IPS-NIHi7 (cell line): ENCODE data around the gene SH3BP1.
"Not testable (repeated sequence)": the region's sequence is repeated elsewhere in the genome, so short reads cannot be mapped to it uniquely, and the experiment has no call there.

ENCODE experiments used
- DNase-seq: peaks from one replicate; pipeline ENCODE4 v3.0.0; 2012; ENCODE audit warnings: mixed read lengths; ENCODE audit errors: extremely low spot score

SH3BP1 gene

DNA sequence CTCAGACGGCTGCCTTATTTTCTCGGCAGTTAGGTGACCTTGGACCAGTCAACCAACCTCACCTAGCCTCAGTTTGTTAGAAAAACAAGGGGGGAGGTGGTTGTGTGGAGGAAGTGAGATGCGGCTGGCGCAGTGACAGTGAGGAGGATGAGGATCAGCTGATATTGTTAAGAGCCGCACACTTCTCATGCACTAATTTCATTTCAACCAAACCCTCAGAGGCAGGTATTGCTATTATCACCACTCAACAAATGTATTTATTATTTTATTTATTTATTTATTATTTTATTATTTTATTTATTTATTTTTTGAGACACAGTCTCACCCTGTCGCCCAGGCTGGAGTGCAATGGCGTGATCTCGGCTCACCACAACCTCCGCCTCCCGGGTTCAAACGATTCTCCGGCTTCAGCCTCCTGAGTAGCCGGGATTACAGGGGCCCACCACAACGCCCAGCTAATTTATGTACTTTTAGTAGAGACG lies 38.1 kb downstream of the SH3BP1 start:
- no peak for DNase-seq

DNA sequence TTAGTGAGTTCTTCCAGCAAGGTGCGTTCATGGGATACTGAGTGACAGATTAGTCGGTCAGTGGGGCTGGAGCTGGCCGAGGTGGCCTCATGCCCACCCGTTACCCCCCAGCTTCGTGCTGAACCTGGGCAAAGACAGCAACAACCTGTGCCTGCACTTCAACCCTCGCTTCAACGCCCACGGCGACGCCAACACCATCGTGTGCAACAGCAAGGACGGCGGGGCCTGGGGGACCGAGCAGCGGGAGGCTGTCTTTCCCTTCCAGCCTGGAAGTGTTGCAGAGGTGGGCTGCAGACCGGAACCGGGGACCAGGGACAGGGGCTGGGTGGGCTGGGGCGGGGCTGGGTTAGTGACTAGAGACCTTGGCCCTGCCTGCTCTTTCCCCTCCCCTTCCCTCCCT lies 38.9 kb downstream of the SH3BP1 start:
- no peak for DNase-seq

DNA sequence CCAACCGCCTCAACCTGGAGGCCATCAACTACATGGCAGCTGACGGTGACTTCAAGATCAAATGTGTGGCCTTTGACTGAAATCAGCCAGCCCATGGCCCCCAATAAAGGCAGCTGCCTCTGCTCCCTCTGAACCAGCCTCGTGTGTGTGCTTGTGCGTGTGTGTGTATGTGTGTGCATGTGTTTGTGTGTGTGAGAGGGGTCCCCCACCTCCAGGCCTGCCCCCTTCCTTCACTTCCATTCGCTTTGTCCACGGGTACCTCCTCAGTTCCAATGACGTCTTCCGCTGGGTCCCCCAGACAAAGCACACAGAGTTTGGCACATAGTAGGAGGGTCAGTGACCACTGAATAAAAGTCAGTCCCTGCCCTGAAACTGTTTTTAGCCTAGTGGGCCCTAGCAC lies 40.2 kb downstream of the SH3BP1 start:
- no peak for DNase-seq

DNA sequence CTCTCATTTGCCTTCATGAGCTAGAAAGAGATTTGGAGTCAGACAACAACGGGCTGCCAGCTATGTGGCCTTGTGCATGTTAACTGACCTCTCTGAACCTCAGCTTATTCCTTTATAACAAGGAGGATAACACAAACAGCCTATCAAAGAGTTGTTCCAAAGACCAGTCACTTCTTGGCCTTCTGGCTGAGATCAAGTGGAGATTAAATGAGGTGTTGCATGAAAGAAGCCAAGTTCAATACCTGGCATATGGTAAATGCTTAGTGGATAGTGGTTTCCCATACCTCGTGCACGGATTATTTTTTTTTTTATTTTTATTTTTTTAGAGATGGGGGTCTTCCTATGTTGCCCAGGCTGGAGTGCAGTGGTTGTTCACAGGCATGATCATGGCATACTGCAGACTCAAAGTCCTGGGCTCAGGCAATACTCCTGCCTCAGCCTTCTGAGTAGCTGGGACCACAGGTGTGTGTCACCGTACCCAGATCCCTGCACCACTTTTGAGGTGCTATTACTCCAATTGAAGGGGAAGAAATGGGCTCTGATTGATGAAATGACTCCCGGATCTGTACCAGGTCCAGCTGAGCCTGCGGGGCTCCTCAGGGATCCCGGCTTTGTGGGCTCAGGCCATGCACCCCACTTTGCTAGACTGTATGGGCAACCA lies 40.9 kb downstream of the SH3BP1 start:
- DNase-seq, result no peak

DNA sequence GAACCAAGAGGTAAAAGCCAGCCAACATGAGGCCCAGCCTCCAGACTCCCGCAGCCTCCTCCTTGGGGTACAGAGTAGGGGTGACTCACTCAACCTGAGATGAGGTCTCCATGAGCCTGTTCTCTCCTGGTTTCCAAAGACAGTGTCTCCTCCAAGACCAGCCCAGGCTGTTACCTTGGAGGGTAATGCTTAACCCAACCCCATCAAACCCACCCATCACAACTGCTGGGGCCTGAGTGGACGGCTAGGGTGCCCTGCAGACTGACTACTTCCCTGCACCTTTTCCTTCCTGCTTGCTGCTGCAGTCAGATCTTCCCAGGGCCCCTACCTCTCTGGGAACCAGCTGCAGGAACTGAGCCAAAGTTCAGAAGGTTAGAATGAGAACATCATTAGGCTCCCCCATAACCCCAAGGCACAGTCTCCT lies 41.5 kb downstream of the SH3BP1 start:
- DNase-seq, result no peak

DNA sequence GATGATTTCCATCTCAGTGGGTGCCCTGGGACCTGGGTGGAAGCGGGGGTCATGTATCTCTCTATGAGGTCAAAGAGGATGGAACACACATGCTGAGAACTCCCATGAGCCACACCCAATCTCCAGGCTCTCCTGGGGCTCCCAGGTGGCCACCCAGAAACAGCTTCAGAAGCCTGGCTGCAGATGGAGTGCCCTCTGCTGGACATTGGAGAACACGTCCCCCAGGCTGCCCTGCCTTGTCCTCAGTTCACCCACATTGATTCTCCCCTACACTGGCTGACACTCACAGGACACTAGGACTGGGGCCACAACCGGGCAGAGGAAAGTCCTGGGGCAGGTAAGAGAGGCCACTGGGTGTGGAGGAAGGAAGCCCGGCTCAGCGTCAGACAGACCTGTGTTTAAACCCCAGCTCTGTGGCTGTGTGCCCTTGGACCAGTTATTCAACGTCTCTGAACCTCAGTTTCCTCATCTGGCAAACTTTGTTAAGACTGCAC lies 42.1 kb downstream of the SH3BP1 start:
- peak; percentile 80 for DNase-seq

DNA sequence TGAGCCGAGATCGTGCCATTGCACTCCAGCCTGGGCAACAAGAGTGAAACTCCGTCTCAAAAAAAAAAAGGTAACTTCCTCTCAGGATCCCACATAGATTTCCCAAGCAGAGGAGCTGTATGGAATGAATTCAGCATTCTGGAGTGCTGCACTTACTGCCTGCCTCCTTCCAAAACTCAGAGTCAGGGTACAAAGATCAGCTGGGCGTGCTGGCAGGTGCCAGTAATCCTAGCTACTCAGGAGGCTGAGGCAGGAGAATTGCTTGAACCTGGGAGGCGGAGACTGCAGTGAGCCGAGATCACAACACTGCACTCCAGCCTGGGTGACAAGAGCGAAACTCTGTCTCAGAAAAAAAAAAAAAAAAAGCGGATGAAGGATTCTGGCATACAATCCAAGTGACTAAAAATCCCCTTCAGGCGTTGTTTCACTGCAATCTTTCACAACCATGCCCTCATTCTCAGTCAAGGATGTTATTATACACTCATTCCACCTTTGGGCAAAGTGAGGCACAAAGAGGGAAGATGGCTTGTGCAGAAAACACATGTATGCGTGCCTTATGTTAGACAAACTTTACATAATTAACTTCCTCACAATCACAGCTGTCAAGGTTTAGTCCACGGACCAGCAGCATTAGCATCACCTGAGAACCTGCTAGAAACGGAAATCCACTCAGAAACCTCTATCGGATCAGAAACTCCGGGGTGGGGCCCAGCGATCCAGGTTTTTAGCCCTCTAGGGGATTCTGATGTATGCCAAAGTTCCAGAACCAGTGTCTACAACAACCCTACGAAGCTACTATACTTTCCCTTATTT lies 45.5 kb downstream of the SH3BP1 start:
- no peak for DNase-seq

DNA sequence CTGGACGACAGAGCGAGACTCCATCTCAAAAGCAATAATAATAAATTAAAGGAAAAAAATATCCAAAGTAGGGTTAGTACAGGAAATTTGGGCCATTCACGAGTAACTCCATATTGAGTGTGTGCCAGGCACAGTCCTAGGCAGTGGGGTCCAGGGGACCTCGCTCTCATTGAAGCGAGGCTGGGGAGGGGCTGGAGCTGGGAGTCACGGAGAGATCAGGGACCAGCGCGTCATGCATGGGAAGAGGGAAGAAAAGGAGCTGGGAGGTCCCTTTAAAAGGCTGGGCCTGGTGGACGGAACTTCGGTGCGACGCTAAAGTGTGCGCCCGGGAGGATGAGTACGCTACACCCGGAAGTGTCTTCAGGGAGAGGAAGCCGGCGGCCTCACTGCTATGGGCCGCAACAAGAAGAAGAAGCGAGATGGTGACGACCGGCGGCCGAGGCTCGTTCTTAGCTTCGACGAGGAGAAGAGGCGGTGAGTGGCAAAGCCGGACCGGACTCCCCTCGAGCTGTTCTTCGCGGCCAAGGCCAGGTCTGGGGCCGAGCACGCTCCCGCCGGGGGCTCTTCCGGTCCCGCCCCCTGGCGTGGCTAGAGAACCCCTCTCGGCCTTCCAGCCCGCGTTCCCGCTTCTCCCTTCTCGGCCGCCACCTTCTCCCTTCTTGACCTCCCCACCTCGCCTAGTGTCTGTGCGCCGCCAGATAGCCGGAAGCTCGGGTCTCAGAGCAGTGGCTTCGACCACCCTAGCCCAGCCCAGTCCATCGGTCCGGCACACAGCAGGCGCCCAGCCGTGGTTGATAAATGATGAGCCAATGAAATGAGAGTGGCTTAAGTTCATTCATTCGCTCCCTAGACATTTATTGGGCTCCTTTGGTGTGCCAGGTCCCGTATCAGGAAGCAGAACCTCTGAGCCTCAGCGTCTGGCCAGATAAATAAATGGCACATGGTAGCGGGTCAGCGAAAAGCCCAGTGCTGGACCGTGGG lies 46.8 kb downstream of the SH3BP1 start, which contains the start of gene NOL12:
TSS of gene NOL12 (plus strand) at position 342 of the 981 bp plus-strand sequence. CDS start at position 392, 50 bp downstream.
- peak; percentile 84 for DNase-seq

DNA sequence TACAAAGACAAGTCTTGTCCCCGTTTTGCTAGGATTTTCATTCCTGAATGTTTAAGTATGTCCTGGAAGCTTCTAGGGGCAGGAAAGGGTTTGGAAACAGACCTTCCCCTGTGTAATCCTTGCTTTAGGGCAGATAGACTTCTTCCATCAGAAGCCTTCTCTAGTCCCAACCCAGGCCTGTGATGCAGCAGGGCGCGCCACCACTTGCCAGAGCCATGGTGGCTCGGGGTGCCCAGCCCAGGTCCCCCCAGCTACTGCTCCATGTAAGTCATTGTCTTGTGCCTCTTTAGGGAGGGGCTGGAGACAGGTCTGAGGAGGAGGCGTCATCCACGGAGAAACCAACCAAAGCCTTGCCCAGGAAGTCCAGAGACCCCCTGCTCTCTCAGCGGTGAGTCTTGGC lies 50.9 kb downstream of the SH3BP1 start:
- no peak for DNase-seq

DNA sequence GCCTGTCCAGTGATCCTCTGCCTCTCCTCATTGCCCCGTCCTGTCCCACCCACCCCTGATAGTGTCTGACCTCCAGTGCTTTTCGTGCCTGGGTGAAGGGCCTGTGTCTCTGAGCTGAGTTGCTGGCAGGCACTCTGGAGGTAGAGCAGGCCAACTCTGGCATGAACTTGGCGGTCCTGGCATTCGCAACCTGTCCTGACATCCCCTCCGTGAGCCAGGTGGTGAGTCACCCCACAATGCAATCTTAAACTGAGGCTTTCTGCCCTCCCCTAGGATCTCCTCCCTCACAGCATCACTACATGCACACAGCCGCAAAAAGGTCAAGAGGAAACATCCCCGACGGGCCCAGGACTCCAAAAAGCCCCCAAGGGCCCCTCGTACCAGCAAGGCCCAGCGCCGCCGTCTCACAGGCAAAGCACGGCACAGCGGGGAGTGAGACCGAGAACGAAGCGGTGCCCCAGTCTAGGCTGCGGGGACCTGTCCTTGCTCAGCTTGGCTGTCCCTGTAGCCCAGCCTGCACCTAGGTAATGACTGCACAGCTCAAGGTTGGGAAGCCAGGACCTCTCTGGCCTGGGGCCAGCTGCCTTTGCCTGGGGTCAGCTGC lies 51.5 kb downstream of the SH3BP1 start:
- DNase-seq, result no peak

DNA sequence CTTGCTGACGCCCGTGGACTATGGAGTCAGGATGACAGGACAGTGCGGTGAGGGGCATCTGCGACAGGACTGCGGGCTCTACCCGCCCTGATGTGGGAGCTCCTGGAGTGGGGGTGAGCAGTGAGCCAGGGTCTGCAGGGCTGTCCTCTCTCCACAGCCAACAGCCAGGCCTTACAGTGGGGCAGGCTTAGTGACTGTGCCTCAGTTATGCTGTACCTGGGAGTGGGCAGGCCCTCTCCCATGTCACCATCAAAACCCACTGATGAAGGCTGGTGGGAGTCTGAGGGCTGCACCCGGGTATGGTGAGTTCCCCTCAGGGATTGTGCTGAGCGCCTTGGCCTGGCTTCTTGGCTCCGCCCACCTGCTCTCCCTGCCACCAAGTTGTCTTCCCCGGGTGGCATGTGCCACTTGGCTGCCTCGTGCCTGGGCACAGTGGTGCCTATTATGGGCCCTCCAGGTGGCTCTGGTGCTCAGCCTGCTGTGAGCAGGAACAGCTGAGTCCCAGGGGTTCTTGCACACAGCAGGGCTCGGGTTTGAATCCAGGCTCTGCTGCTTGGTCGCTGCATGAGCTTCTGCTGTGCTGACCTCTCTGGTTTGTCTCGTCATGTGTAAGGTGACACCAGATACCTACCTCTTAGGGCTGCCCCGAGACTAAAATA lies 53.3 kb downstream of the SH3BP1 start:
- DNase-seq, result no peak

DNA sequence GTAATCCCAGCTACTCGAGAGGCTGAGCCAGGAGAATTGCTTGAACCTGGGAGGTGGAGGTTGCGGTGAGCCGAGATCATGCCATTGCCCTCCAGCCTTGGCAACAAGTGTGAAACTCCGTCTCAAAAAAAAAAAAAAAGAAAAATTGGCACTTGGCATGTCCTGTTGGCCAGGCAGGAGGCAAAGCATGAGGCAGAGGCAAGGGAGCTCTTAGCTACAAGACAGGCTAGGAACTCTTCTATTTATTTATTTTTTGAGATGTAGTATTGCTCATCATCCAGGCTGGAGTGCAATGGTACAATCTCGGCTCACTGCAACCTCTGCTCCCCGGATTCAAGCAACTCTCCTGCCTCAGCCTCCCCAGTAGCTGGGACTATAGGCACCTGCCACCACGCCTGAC lies 54.7 kb downstream of the SH3BP1 start:
- DNase-seq, result not testable (repeated sequence)

DNA sequence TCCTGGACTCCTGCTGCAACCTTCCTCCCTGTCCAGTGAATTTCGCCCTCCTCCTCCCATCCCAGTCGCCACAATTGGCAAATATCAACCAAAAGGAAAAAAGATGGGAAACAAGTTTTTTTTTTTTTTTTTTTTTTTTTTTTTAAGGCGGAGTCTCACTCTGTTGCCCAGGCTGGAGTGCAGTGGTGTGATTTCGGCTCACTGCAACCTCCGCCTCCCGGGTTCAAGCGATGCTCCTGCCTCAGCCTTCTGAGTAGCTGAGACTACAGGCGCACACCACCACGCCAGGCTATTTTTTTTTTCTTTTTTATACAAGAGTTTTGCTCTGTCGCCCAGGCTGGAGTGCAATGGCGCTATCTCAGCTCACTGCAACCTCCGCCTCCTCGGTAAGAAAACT lies 56.8 kb downstream of the SH3BP1 start:
- DNase-seq, result not testable (repeated sequence)

DNA sequence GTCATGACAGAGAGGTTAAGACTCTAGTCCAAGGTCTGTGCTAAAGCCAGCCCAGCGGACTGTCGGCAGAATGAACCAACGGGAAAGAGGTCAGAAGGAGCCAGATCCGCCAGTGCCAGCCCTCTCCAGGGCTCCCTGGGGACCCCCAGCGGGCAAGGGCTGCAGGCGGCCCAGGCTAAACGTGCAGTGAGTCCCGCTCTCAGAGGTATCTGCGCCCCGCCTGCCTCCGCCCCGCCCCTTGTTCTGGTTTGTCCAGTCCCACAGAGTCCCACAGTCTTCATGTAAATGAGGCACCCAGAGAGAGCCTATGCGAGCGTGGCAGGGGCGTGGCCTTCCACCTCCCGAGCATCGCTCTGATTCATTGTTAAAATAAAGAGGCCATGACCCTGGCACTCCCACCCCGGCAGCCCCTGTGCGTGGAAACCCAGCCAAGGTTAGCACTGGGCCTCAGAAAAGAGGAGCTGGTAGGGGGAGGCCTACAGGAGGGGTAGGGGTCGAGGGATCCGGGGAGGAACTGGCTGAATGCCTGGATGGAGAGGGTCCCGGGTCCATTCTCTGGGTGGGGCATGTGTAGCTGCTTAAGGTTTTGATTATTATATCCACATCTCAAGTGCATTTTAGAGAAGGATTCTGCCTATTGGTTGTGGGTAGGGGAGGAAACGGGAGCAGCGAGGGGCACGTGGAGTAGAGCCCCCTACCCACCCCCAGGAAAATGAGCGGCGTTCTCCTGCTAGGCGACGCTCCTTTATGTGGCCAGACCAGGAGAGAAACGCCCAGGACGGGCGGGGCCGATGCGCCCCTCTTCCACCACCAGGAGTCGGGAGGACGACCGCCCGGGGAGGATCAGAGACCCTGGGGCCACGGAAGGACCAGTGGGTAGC lies 57.4 kb downstream of the SH3BP1 start, which contains the start of gene TRIOBP:
TSS of gene TRIOBP (plus strand) at position 392 of the 881 bp plus-strand sequence. CDS start 4,318 bp downstream, outside the sequence.
- DNase-seq, result peak; percentile 98

DNA sequence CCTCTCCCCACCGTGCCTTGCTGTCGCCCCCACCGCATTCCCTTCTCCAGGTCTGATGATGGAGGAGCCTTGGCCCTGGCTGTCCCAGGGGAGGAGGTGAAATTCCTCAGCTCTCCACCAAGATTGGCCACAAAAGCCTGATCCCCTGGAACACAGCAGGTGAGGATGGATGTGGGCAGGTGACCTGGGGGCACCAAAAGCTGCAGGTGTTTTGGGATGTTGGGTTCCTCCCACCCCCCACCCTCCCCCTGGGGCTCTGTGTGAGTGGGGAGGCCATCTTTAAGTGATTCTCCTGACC lies 58.0 kb downstream of the SH3BP1 start:
- no peak for DNase-seq

DNA sequence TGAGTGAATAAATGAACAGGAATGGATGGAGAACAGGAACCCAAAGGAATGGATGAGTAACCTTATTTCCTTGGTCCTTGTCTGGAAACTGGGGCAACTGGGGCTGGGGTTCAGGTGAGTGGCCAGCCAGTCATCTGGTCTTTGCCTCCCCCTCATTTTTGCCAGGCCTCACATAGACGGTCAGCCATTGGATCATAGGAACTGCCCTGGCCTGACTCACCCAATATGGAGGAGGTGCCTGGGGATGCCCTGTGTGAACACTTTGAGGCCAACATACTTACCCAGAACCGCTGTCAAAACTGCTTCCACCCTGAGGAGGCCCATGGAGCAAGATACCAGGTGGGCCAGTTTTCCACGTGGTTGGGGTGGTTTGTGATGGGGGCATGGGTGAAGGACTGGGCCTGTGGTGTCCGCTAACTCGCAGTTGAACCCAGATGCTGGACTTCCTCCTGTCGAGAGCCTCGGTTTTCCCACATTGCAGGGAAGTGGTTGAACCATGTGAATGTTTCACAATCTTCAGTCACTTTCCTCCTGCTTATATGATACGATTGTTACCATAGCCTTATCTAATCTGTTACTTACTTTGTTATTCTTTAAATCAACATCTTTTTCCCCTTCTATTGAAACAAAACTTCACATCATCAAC lies 61.8 kb downstream of the SH3BP1 start:
- no peak for DNase-seq

DNA sequence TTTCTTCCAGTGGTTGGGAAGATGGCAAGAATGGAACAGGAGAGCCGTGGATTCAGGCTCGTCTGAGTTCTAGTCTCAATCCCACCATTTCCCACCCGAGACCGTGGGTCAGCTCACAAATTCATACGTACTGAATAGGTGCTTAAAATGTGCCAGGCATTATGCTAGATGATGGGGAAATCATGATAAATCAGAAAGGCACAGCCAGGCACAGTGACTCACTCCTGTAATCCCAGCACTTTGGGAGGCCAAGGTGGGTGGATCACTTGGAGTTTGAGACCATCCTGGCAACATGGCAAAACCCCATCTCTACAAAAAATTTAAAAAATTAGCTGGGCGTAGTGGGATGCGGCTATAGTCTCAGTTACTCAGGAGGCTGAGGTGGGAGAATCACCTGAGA lies 64.4 kb downstream of the SH3BP1 start:
- no peak for DNase-seq

DNA sequence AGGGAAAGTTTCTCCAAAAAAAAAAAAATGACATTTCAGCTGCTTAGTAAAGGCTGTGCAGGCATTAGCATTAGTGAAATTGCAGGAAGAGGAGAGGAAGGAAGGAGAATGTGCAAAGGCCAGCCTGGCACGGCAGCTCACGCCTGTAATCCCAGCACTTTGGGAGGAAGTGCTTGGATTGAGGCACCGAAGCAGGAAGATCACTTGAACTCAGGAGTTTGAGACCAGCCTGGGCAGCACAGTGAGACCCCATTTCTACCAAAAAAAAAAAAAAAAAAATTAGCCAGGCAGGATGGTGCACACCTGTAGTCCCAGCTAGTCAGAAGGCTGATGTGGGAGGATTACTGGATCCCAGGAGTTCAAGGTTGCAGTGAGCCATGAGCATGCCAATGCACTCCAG lies 65.2 kb downstream of the SH3BP1 start:
- DNase-seq, result no peak

DNA sequence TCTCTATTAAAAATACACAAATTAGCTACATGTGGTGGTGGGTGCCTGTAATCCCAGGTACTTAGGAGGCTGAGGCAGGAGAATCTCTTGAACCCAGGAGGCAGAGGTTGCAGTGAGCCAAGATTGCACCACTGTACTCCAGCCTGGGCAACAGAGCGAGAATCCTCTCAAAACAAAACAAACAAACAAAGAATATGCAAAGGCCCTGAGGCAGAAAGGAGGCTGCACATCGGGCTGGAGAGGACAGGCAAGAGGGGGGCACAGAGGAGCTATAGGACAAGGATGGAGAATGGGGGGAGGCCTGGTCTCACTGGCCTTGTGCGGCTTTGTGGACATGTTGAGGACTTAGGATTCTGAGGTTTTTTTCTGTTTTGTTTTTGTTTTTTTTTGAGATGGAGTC lies 65.7 kb downstream of the SH3BP1 start:
- no peak for DNase-seq
